ENCODE results near the gene CAND2.

GRCh38 chr3:12798559-12799179 lies 2.2 kb downstream of the CAND2 start:
- no peak for TF ChIP-seq CTCF (IDR thresholded peaks at IDR 0.05; ENCODE audit: poor library complexity)
- TF ChIP-seq EZH2phosphoT487 (IDR thresholded peaks at IDR 0.05; ENCODE audit: low read depth, severe bottlenecking, unreplicated experiment) = no peak
- no peak for TF ChIP-seq EZH2 (IDR thresholded peaks at IDR 0.05; ENCODE audit: borderline replicate concordance)

All from hepatocyte (in vitro differentiated cells).